GM21717 (cell line): ENCODE results near the gene MBD3L2.
"Not testable (repeated sequence)": the region's sequence is repeated elsewhere in the genome, so short reads cannot be mapped to it uniquely, and the experiment has no call there.

Source experiments
- ATAC-seq: cut with Tn5 transposase; IDR thresholded peaks from one replicate; pipeline ENCODE4 v1.9.1; 2021; ENCODE audit warnings: mild to moderate bottlenecking, moderate library complexity; ENCODE audit not compliant: unreplicated experiment

Gene MBD3L2

GRCh38 chr19:7049021-7049420, at the start of gene MBD3L2:
Gene MBD3L2, plus strand, starts transcription at chr19:7049321. Its CDS starts 53 bp downstream, at chr19:7049374.
- not testable (repeated sequence) for ATAC-seq

- ATAC-seq: no peak
Observed at GRCh38 chr19:6999933-7000332, 49.2 kb upstream of the MBD3L2 start.

DNA sequence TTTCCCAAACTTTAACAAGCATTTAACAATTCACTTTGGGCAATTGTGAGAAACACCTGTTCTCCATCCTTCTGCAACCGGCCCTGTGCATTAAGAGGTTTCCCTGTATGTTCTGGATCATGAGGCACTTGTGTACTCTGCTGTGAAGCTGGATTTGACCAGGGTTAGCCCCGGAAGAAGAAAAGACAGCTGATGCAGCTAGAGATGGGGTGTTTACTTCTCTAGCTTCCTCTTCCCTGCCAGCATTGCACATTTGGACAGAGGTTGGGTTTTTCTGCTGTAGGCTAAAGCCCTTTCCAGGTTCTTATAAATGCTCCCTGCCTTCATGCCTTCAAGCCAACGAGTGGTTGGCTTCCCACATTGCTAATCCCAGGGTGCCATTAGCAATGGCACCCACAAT, 48.8 kb upstream of the MBD3L2 start:
- ATAC-seq: no peak

- no peak for ATAC-seq
Observed at GRCh38 chr19:7000816-7001215, 48.3 kb upstream of the MBD3L2 start.

DNA sequence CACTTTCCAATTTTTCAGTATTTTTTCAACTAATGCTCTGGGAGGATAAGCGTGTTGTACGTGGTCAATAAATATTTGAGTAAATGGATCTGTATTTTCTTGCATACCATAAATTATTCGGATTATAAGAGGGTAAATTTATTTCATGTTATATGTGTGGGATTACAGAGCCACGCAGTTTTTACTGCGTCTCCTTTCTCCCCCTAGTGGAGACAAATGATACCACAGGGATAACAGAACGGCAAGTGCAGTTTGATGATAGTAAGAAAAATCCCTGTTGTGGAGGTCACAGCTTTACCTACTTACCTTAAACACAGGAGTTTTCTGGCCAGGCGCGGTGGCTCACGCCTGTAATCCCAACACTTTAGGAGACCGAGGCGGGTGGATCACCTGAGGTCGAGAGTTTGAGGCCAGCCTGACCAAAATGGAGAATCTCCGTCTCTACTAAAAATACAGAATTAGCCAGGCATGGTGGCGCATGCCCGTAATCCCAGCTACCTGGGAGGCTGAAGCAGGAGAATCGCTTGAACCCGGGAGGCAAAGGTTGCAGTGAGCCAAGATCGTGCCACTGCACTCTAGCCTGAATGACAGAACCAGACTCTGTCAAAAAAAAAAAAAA, 44.7 kb upstream of the MBD3L2 start:
- no peak for ATAC-seq

DNA sequence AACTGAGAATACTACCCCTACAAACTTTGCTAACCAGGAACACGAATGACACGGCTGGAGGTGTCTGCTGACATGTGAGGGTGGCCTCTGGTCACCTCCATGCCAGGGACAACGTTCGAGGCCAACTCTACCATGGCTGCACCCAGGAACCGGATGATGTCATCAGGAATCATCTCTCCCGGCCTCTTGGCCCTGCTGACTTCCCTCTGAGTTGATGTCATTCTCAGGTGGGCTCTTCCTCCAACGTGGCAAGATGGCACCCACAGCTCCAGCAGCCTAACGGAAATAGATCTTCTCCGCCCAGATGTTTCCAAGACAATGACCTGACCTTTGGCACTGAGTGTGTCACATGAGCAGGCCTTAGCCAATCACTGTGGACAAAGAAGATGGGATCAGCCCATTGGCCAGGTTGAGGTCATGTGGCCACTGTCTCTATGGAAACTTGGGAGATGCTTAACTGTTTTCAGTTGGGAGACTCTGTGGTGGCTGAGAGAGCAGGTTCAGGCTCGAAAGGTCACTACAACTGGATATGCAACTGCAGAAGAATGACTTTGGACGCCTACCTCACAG, 42.9 kb upstream of the MBD3L2 start:
- no peak for ATAC-seq

DNA sequence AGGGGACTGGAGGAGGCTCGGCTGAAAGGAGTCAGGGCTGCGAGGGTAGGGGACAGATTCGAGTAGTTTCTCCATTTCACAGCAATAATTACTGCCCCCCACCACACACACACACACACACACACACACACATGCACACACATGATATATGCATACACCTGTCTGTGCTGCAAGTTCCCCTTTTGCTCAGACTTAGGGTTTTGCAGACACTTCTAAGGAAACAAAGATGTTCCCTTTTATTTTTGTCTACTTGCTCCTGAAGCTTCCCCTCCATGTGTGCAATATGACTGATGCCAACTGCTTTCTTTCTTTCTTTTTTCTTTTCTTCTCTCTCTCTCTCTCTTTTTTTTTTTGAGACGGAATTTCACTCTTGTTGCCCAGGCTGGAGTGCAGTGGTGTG, 41.3 kb upstream of the MBD3L2 start:
- ATAC-seq: no peak

DNA sequence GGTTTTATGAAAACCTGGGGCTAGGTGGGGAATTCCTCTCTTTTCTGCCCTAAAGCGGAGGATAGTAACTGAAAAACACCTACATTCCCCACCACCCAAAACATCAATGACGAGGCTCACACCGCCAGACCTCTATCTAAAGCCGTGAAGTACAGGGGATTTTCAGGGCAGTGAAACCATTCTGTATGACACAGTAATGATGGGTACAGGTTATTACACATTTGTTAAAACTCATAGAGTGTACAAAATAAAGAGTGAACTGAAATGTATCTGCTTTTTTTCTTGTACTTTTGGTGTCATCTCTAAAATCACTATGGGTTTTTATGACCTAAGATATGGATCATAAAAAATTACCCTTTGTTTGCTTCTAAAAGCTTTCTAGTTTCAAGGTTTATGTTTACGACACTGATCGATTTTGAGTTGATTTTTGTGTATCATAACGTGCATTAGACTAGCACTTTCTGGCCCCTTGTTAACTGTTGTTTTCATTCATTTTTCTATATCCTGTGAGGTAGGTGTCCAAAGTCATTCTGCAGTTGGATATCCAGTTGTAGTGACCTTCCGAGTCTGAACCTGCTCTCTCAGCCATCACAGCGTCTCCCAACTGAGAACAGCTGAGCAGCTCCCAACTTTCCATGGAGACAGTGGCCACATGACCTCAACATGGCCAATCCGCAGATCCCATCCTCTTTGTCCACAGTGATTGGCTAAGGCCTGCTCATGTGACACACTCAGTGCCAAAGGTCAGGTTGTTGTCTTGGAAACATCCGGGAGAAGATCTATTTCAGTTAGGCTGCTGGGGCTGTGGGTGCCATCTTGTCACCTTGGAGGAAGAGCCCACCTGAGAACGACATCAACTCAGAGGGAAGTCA, 38.2 kb upstream of the MBD3L2 start:
- ATAC-seq: no peak

DNA sequence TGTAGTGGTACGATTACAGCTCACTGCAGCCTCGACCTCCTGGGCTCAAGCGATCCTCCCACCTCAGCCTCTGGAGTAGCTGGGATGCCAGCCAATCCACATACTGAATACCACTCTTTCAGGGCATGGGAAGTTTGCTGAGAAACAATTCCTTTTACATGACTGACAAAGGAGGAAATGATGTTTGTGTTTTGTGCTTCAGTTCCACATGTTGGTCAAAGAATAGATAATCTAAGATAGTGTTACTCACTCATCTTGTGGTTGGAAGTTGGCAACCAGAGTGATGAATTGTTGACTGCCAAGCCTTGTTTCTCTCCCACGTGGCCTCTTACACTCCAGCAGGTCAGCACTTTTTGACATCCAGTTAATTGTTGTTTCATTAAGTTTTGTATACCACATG, 35.4 kb upstream of the MBD3L2 start:
- ATAC-seq: no peak

GRCh38 chr19:7018828-7019227, 30.3 kb upstream of the MBD3L2 start:
- ATAC-seq: no peak

DNA sequence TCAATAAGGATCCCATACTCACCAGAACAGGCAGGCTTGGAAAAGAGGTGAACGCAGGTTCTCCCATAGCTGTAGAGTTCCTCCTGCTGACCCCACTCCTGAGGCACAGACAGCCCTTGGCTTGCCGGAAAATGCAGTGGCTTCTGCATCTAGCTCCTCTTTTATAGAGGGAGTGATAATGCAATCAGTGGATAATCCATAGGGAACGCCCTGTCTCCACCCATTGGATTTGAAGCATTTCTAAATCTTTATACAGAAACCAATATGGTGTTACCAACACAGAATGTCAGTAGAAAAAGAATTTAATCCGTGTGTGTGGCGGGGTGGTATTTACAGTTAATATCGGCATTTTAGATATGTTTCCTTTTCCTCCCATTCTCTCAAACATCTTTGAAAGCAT, 27.8 kb upstream of the MBD3L2 start, which contains the start of gene MBD3L2B:
Gene MBD3L2B, minus strand, starts transcription at position 101 of the 400 bp plus-strand sequence. Its CDS starts 34 bp downstream, at position 67.
- ATAC-seq: not testable (repeated sequence)

GRCh38 chr19:7028790-7029189, 20.3 kb upstream of the MBD3L2 start:
- not testable (repeated sequence) for ATAC-seq

DNA sequence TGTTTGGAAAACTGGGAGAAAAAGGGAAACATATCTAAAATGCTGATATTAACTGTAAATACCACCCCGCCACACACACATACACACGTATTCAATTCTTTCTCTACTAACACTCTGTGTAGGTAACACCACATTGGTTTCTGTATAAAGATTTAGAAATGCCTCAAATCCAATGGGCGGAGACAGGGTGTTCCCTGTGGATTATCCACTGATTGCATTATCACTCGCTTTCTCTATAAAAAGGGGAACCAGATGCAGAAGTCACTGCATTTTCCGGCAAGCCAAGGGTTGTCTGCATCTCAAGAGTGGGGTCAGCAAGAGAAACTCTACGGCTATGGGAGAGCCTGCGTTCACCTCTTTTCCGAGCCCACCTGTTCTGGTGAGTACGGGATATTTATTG, 18.8 kb upstream of the MBD3L2 start, which contains the start of gene MBD3L5:
Gene MBD3L5, plus strand, starts transcription at position 301 of the 400 bp plus-strand sequence. Its CDS starts 34 bp downstream, at position 335.
- ATAC-seq: not testable (repeated sequence)

DNA sequence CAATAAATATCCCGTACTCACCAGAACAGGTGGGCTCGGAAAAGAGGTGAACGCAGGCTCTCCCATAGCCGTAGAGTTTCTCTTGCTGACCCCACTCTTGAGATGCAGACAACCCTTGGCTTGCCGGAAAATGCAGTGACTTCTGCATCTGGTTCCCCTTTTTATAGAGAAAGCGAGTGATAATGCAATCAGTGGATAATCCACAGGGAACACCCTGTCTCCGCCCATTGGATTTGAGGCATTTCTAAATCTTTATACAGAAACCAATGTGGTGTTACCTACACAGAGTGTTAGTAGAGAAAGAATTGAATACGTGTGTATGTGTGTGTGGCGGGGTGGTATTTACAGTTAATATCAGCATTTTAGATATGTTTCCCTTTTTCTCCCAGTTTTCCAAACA, 9.0 kb upstream of the MBD3L2 start, which contains the start of gene MBD3L4:
Gene MBD3L4, minus strand, starts transcription at position 101 of the 400 bp plus-strand sequence. Its CDS starts 35 bp downstream, at position 66.
- not testable (repeated sequence) for ATAC-seq

- not testable (repeated sequence) for ATAC-seq
Observed at GRCh38 chr19:7041563-7041962, 7.6 kb upstream of the MBD3L2 start.

DNA sequence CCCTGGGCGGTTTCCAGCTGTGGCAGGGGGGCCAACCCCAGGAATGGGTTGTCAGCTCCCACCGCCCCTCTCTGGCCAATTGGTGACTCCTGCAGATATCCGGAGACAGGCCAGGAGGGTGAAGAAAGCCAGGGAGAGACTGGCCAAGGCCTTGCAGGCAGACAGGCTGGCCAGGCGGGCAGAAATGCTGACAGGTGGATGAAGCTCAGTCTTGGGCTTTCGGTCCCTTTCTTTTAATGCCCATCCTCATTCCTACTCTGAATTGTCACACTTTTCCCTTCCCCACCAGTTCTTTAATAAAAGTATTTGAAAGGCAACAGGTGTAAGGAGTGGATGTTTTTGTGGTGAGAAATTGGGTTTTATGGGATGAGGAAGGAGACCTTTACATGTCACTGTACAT, 2.3 kb downstream of the MBD3L2 start:
- not testable (repeated sequence) for ATAC-seq

- not testable (repeated sequence) for ATAC-seq
Observed at GRCh38 chr19:7052896-7053295, 3.8 kb downstream of the MBD3L2 start.

- ATAC-seq: not testable (repeated sequence)
Observed at GRCh38 chr19:7054635-7055368, 5.7 kb downstream of the MBD3L2 start.

GRCh38 chr19:7055679-7056078, 6.6 kb downstream of the MBD3L2 start:
- not testable (repeated sequence) for ATAC-seq

DNA sequence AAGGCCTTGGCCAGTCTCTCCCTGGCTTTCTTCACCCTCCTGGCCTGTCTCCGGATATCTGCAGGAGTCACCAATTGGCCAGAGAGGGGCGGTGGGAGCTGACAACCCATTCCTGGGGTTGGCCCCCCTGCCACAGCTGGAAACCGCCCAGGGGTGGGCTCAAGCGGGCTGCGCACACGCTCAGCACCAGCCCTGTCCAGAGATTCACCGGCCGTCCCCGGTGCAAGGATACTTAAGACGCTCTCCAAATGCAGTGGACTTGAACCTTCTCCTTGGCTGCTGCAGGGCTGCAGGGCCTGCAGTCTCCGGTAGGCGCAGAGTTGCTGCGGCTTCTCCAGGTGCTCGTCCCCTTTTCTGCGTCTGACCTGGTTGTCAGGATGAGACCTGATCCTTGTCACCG, 7.2 kb downstream of the MBD3L2 start:
- not testable (repeated sequence) for ATAC-seq

GRCh38 chr19:7058576-7058975, 9.5 kb downstream of the MBD3L2 start, which contains the start of gene MBD3L3:
Gene MBD3L3, minus strand, starts transcription at chr19:7058676. Its CDS starts 71 bp downstream, at chr19:7058605.
- ATAC-seq: not testable (repeated sequence)
